Parathyroid adenoma (tissue), 2 donors: ENCODE data around the gene KCNK3.
"Not testable (repeated sequence)": the region's sequence is repeated elsewhere in the genome, so short reads cannot be mapped to it uniquely, and the experiment has no call there.

Experiments used
- H2AFZ ChIP-seq: fragments of 300-600 bp; sonication (generic); one replicate; pipeline ENCODE4 v1.7.0; 2017; ENCODE audit warnings: antibody characterized with exemption, mild to moderate bottlenecking
- H3K27ac ChIP-seq: fragments of 300-600 bp; sonication (generic); one replicate; pipeline ENCODE4 v1.7.0; 2017
- H3K27me3 ChIP-seq: fragments of 300-600 bp; sonication (generic); one replicate; pipeline ENCODE4 v1.7.0; 2017; ENCODE audit warnings: low read length; ENCODE audit not compliant: control insufficient read depth, insufficient read depth
- H3K36me3 ChIP-seq: fragments of 300-600 bp; sonication (generic); one replicate; pipeline ENCODE4 v1.7.0; 2017; ENCODE audit warnings: low read length; ENCODE audit not compliant: control insufficient read depth, insufficient read depth
- H3K4me1 ChIP-seq: fragments of 300-600 bp; sonication (generic); one replicate; pipeline ENCODE4 v1.7.0; 2017; ENCODE audit warnings: control low read depth
- H3K4me2 ChIP-seq: fragments of 300-600 bp; sonication (generic); one replicate; pipeline ENCODE4 v1.7.0; 2017; ENCODE audit warnings: low read length
- H3K4me3 ChIP-seq: fragments of 300-600 bp; sonication (generic); one replicate; pipeline ENCODE4 v1.7.0; 2017; ENCODE audit warnings: low read depth, low read length
- H3K79me2 ChIP-seq: fragments of 300-600 bp; sonication (generic); one replicate; pipeline ENCODE4 v1.7.0; 2017; ENCODE audit warnings: control low read depth
- H3K9ac ChIP-seq: fragments of 300-600 bp; sonication (generic); one replicate; pipeline ENCODE4 v1.7.0; 2017; ENCODE audit warnings: mild to moderate bottlenecking
- H3K9me3 ChIP-seq: fragments of 300-600 bp; sonication (generic); one replicate; pipeline ENCODE4 v1.7.0; 2017; ENCODE audit warnings: low read length; ENCODE audit not compliant: control insufficient read depth
- CTCF ChIP-seq: fragments of 300-600 bp; sonication (generic); IDR thresholded peaks from one replicate; pipeline ENCODE4 v1.7.0; 2017; ENCODE audit warnings: antibody characterized with exemption, mild to moderate bottlenecking
- donor health status: primary hyperparathyroidism.

Gene KCNK3

GRCh38 chr2:26658691-26659346 is 33.7 kb upstream of the KCNK3 start:
- H3K27ac ChIP-seq, result no peak overlapping the region
- no peak for TF ChIP-seq CTCF
- no peaks in the 10 kb centered on the region for H3K4me1 ChIP-seq
- no peak overlapping the region for H3K4me2 ChIP-seq
- H3K79me2 ChIP-seq, result no peaks in the 10 kb centered on the region
- H3K36me3 ChIP-seq, result no peaks in the 10 kb centered on the region
- H2AFZ ChIP-seq, result no peak overlapping the region
- no peak overlapping the region for H3K9ac ChIP-seq
- H3K9me3 ChIP-seq, result no peaks in the 10 kb centered on the region
- H3K4me3 ChIP-seq, result no peak overlapping the region
- no peaks in the 10 kb centered on the region for H3K27me3 ChIP-seq

GRCh38 chr2:26660363-26660962 is 32.1 kb upstream of the KCNK3 start:
- H3K27me3 ChIP-seq, result no peaks in the 10 kb centered on the region
- no peaks in the 10 kb centered on the region for H3K4me1 ChIP-seq
- no peaks in the 10 kb centered on the region for H3K36me3 ChIP-seq
- H3K4me3 ChIP-seq, result no peak overlapping the region
- H3K9ac ChIP-seq, result no peak overlapping the region
- no peak overlapping the region for H3K27ac ChIP-seq
- no peaks in the 10 kb centered on the region for H3K79me2 ChIP-seq
- no peak overlapping the region for H2AFZ ChIP-seq
- no peak for TF ChIP-seq CTCF
- no peaks in the 10 kb centered on the region for H3K9me3 ChIP-seq
- H3K4me2 ChIP-seq, result no peak overlapping the region

GRCh38 chr2:26665296-26665695 is 27.2 kb upstream of the KCNK3 start:
- H3K36me3 ChIP-seq, H3K9ac ChIP-seq, H3K27me3 ChIP-seq, H3K79me2 ChIP-seq, H3K9me3 ChIP-seq, H3K4me1 ChIP-seq, H2AFZ ChIP-seq, H3K4me3 ChIP-seq, H3K27ac ChIP-seq, H3K4me2 ChIP-seq: not testable (repeated sequence)

- no peaks in the 10 kb centered on the region for H3K79me2 ChIP-seq
- no peaks in the 10 kb centered on the region for H3K27me3 ChIP-seq
- H3K4me3 ChIP-seq, result no peak overlapping the region
- no peaks in the 10 kb centered on the region for H3K36me3 ChIP-seq
- no peak overlapping the region for H3K9ac ChIP-seq
- H2AFZ ChIP-seq, result no peak overlapping the region
- peaks cover 3% of the 10 kb centered on the region for H3K4me1 ChIP-seq
- no peak overlapping the region for H3K27ac ChIP-seq
- no peaks in the 10 kb centered on the region for H3K9me3 ChIP-seq
- no peak overlapping the region for H3K4me2 ChIP-seq
- no peak for TF ChIP-seq CTCF
These were observed 25.9 kb upstream of the KCNK3 start for GRCh38 chr2:26666671-26667070.

GRCh38 chr2:26668041-26668440 is 24.5 kb upstream of the KCNK3 start:
- Histone ChIP-seq H3K27ac (no peak overlapping the region), H3K79me2 (no peaks in the 10 kb centered on the region), H3K9me3 (no peaks in the 10 kb centered on the region), H3K4me3 (no peak overlapping the region), H3K27me3 (no peaks in the 10 kb centered on the region), H3K36me3 (no peaks in the 10 kb centered on the region), H3K4me1 (peaks cover 3% of the 10 kb centered on the region), H3K4me2 (no peak overlapping the region), H3K9ac (no peak overlapping the region), H2AFZ (no peak overlapping the region)
- no peak for TF ChIP-seq CTCF
